ENCODE measurements around the gene BSN. TPM values are rescaled to one million over a fixed set of nuclear protein-coding genes. Genes with fewer than 3 reads are reported as not detected.

BSN gene
- total RNA-seq, 4 donors from 2014 or later = 0.37 to 0.81 (median 0.73) TPM

- Histone ChIP-seq H3K27me3 (no peaks in the 10 kb centered on the region), H3K36me3 (peaks cover 0 to 72% of the 10 kb centered on the region in 2 donors), H3K9me3 (no peaks in the 10 kb centered on the region), H3K4me1 (peaks cover 0 to 39% (median 0%) of the 10 kb centered on the region in 3 donors), H3K4me3 (no peak overlapping the region), H3K27ac (no peak overlapping the region)
- no peak for TF ChIP-seq EP300 (IDR thresholded peaks at IDR 0.05)
- 59 to 75% methylated on average over 2 of the region's 2 CpGs for WGBS, 2 donors (ENCODE audit: low coverage in 1 of 2)
- ATAC-seq = no peak
Observed at GRCh38 chr3:49519916-49520385, 34.3 kb upstream of the BSN start.

DNA sequence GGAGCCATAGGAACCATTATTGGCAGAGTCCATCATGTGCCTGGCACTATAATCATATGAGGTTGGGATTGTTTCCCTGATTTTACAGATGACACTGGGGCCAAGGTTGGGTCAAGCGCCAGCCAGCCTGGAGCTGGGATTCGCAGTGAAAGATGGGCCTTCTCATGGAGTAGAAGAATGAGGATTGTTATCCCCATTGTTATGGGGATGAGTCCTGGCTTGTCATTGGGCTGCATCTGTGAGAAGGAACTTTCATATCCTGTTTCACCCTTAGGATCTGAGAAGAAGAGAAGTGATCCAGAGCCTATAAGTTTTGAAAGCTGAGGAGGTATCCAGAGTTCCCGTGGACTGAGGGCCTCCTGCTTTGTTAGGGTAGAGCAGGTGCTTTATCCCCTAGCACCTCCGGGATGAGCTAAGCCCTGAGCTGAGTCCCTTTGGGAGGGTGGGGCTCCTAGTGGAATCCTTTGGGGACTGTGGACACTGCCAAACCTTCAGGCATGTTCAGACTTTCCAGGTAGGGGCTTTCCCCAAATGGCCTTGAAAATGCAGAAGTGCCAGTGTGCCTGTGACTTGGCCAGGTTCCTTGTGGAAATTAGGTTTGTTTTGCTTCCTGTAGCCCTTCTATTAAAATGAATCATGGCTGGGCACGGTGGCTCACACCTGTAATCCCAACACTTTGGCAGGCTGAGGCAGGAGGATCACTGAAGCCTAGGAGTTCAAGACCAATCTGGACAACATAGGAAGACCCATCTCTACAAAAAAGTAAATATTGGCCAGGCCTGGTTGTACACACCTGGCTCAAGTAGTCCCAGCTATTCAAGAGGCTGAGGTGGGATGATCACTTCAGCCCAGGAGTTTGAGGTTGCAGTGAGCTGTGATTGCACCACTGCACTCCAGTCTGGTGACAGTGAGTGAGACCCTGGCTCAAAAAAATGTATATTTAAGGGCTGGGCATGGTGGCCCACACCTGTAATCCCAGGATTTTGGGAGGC is 30.2 kb upstream of the BSN start:
- Histone ChIP-seq H3K9me3 (no peaks in the 10 kb centered on the region), H3K27me3 (no peaks in the 10 kb centered on the region), H3K4me3 (no peak overlapping the region), H3K4me1 (peaks cover 0 to 32% (median 0%) of the 10 kb centered on the region in 3 donors), H3K27ac (no peak overlapping the region), H3K36me3 (peaks cover 0 to 36% of the 10 kb centered on the region in 2 donors)
- TF ChIP-seq CTCF (IDR thresholded peaks at IDR 0.05) (no peak), POLR2A (IDR thresholded peaks at IDR 0.05) (no peak), POLR2AphosphoS5 (IDR thresholded peaks at IDR 0.05) (no peak), EP300 (IDR thresholded peaks at IDR 0.05) (no peak)
- WGBS, 2 donors (ENCODE audit: low coverage in 1 of 2) = 77 to 79% methylated on average over 3 to 4 of the region's 5 CpGs
- ATAC-seq = no peak

- ATAC-seq = no peak
- no peak overlapping the region for H3K27ac ChIP-seq
- no peak overlapping the region for H3K4me3 ChIP-seq
- H3K9me3 ChIP-seq = no peaks in the 10 kb centered on the region
- peaks cover 0 to 13% (median 1%) of the 10 kb centered on the region in 3 donors for H3K4me1 ChIP-seq
- no peaks in the 10 kb centered on the region for H3K27me3 ChIP-seq
- no peak for TF ChIP-seq POLR2A (IDR thresholded peaks at IDR 0.05)
- no peak for TF ChIP-seq CTCF (IDR thresholded peaks at IDR 0.05)
- TF ChIP-seq POLR2AphosphoS5 (IDR thresholded peaks at IDR 0.05) = no peak
- no peak for TF ChIP-seq EP300 (IDR thresholded peaks at IDR 0.05)
- peaks cover 0 to 41% of the 10 kb centered on the region in 2 donors for H3K36me3 ChIP-seq
Observed at GRCh38 chr3:49529567-49529966, 24.7 kb upstream of the BSN start.

GRCh38 chr3:49530231-49530630 is 24.0 kb upstream of the BSN start:
- no peak for ATAC-seq
- WGBS, 2 donors (ENCODE audit: low coverage in 1 of 2) = 65 to 89% methylated on average over 3 of the region's 5 CpGs
- H3K27ac ChIP-seq = no peak overlapping the region

More at GRCh38 chr3:49530231-49530630, 24.0 kb upstream of the BSN start:
- TF ChIP-seq POLR2AphosphoS5 (IDR thresholded peaks at IDR 0.05) (no peak), EP300 (IDR thresholded peaks at IDR 0.05) (no peak), CTCF (IDR thresholded peaks at IDR 0.05) (no peak), POLR2A (IDR thresholded peaks at IDR 0.05) (no peak)
- Histone ChIP-seq H3K4me3 (no peak overlapping the region), H3K36me3 (peaks cover 0 to 35% of the 10 kb centered on the region in 2 donors), H3K27me3 (no peaks in the 10 kb centered on the region), H3K9me3 (no peaks in the 10 kb centered on the region), H3K4me1 (peaks cover 0 to 20% (median 8%) of the 10 kb centered on the region in 3 donors)

All from gastroesophageal sphincter (tissue), 4 donors.